NT2/D1 (cell line): Measurements from ENCODE around the gene ULK1.

Experiments used
- DNase-seq: peaks from one replicate; pipeline ENCODE4 v3.0.0-alpha.2; 2011; ENCODE audit warnings: low read depth, low spot score
- H3K27me3 ChIP-seq: 2 replicates; pipeline ENCODE4 v1.6.0; 2011; ENCODE audit warnings: mild to moderate bottlenecking; ENCODE audit not compliant: insufficient read length, insufficient read depth
- H3K36me3 ChIP-seq: 2 replicates; pipeline ENCODE4 v1.6.1; 2011; ENCODE audit warnings: mild to moderate bottlenecking, low read length, mixed read lengths; ENCODE audit not compliant: insufficient read depth, insufficient read length
- H3K4me1 ChIP-seq: 2 replicates; pipeline ENCODE4 v1.5.1; 2011; ENCODE audit not compliant: insufficient read depth, insufficient read length
- H3K4me3 ChIP-seq: 2 replicates; pipeline ENCODE4 v1.5.1; 2011; ENCODE audit warnings: low read depth; ENCODE audit not compliant: insufficient read length
- H3K9ac ChIP-seq: 2 replicates; pipeline ENCODE4 v1.6.0; 2011; ENCODE audit warnings: low read depth; ENCODE audit not compliant: insufficient read length
- H3K9me3 ChIP-seq: 2 replicates; pipeline ENCODE4 v1.5.1; 2011; ENCODE audit warnings: mild to moderate bottlenecking, low read length; ENCODE audit not compliant: insufficient read depth
- SUZ12 ChIP-seq: IDR thresholded peaks from 2 replicates; pipeline ENCODE4 v1.6.1; 2011; ENCODE audit not compliant: insufficient read length, insufficient read depth; ENCODE audit errors: extremely low read depth
- YY1 ChIP-seq: IDR thresholded peaks from 2 replicates; pipeline ENCODE4 v1.6.1; 2011; ENCODE audit not compliant: insufficient read length, insufficient read depth
- ZNF274 ChIP-seq: IDR thresholded peaks from 2 replicates; pipeline ENCODE4 v1.6.1; 2011; ENCODE audit warnings: mild to moderate bottlenecking, low read depth, low read length

Gene ULK1

DNA sequence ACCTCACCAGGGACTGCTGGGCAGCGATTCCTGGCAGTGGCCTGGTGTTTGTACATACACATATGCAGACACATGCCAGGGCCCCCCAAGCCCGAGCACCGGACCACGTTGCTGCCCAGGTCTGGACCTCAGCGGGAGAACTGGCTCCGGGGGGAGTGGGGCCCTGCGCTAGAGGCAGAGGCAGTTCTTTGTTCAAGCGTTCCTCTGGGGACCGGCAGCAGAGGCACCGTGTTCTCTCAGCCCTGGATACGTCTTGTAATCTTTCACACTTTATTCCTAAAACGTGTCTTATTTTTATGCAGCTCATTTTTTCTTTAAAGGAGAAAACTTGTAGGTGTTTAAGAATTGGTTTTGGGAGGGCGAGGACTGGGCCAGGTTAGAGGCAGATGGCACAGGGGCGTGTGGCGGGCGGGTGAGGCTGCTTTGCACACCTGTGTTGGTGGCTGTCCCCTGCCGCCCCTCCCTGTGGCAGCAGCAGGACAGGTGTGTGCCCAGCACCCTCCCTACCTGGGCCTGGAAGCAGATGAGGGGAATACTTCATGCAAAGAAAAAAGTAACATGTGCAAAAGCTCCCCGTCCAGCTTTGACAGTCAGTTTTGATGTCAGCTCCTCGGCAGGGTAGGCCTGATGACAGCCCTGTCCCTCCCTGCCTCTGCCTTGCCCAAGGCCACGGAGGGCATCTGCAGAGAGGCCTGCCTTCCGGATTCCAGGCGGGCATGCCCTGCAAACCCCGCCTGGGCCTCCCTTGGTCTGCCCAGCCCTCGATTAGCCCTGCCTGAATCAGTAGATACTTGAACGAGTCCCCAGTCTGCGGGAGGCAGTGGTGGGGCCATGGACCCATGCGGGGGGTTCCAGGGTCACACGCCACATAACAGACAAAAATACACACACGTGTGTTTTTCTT lies 27.7 kb downstream of the ULK1 start:
- Histone ChIP-seq H3K27me3 (no peaks in the 10 kb centered on the region), H3K9ac (no peak overlapping the region), H3K4me3 (no peak overlapping the region), H3K36me3 (peaks cover 48% of the 10 kb centered on the region), H3K4me1 (no peaks in the 10 kb centered on the region), H3K9me3 (peaks cover 5% of the 10 kb centered on the region; the same call in 1 of the 2 replicates)
- no peak for DNase-seq
- no peak for TF ChIP-seq ZNF274

- Histone ChIP-seq H3K27me3 (no peaks in the 10 kb centered on the region), H3K9me3 (peaks cover 11% of the 10 kb centered on the region; the same call in 1 of the 2 replicates), H3K9ac (no peak overlapping the region), H3K4me1 (peaks cover 4% of the 10 kb centered on the region), H3K4me3 (no peak overlapping the region), H3K36me3 (peaks cover 45% of the 10 kb centered on the region)
- no peak for TF ChIP-seq ZNF274
- DNase-seq: no peak
Measured at GRCh38 chr12:131922772-131923171, 28.4 kb downstream of the ULK1 start.

- H3K9ac ChIP-seq: no peak overlapping the region
- TF ChIP-seq ZNF274 (no peak), SUZ12 (no peak), YY1 (no peak)
- peaks cover 5% of the 10 kb centered on the region for H3K4me1 ChIP-seq
- H3K4me3 ChIP-seq: no peak overlapping the region
- H3K27me3 ChIP-seq: no peaks in the 10 kb centered on the region
- H3K36me3 ChIP-seq: peaks cover 41% of the 10 kb centered on the region
- peaks cover 11% of the 10 kb centered on the region; the same call in 1 of the 2 replicates for H3K9me3 ChIP-seq
- no peak for DNase-seq
Measured at GRCh38 chr12:131923260-131923659, 28.8 kb downstream of the ULK1 start.

GRCh38 chr12:131927110-131928079 lies 33.0 kb downstream of the ULK1 start:
- no peak overlapping the region for H3K4me3 ChIP-seq
- peaks cover 8% of the 10 kb centered on the region for H3K4me1 ChIP-seq
- H3K9ac ChIP-seq: peak overlapping the region; percentile 95
- H3K27me3 ChIP-seq: no peaks in the 10 kb centered on the region
- TF ChIP-seq YY1 (no peak), SUZ12 (no peak), ZNF274 (no peak)
- peaks cover 32% of the 10 kb centered on the region for H3K36me3 ChIP-seq
- peaks cover 11% of the 10 kb centered on the region; the same call in 1 of the 2 replicates for H3K9me3 ChIP-seq
- no peak for DNase-seq

- no peak for TF ChIP-seq YY1
- TF ChIP-seq SUZ12: no peak
- TF ChIP-seq ZNF274: no peak
- H3K4me1 ChIP-seq: peaks cover 8% of the 10 kb centered on the region
- peaks cover 11% of the 10 kb centered on the region; the same call in 1 of the 2 replicates for H3K9me3 ChIP-seq
- H3K9ac ChIP-seq: peak overlapping the region; percentile 95
- DNase-seq: no peak
- H3K4me3 ChIP-seq: peak overlapping the region; percentile 57
- H3K27me3 ChIP-seq: no peaks in the 10 kb centered on the region
- peaks cover 34% of the 10 kb centered on the region for H3K36me3 ChIP-seq
Measured at GRCh38 chr12:131928080-131928710, 33.8 kb downstream of the ULK1 start.

DNA sequence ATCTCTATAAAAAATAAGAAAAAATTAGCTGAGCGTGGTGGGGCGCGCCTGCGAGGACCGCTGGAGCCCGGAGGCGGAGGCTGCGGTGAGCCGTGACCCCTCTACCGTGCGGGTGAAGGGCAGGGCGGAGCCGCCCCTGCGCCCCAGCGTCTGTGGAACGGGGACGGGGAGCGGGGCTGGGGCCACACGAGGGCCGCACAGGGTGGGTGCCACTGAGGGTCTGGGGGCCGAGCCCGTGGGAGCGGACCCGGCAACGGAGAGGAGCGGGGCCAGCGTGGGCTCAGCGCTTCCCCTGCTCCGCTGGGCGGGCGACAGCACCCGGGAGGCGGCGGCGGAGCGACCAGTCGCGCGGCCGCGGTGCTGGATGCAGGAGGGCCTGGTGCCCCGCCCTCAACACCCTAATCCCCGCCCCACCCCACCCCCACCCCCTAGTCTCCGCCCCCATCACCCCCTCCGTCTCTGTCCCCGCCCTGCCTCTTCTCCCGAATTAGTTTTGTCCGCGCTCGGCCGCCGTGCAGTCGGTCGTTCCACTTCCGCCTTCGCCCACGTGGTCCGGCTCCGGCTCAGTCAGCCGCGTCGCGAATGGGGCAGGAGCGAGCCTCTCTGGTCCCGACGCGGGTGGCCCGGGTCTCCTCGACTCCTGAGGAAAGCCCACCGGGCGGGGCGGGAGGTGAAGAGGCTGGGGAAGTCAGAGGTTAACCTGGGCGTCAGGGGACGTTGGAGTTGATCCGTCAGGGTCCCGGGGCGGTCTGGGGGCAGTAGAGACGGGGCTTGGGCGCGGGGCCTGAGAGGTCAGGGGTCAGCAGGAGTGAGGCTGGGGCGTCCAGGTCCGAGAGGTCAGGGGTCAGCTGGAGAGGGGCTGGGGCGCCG lies 34.5 kb downstream of the ULK1 start, which contains the start of gene PUS1:
PUS1 (plus strand) TSS at position 566 of the 870 bp plus-strand sequence. CDS start 447 bp downstream, outside the sequence.
- no peaks in the 10 kb centered on the region for H3K27me3 ChIP-seq
- peaks cover 8% of the 10 kb centered on the region for H3K4me1 ChIP-seq
- TF ChIP-seq ZNF274: no peak
- TF ChIP-seq YY1: no peak
- TF ChIP-seq SUZ12: no peak
- H3K4me3 ChIP-seq: peak within 1 kb of the TSS; percentile 98
- peak; percentile 86 for DNase-seq
- peak within 1 kb of the TSS; percentile 95 for H3K9ac ChIP-seq
- peaks cover 11% of the 10 kb centered on the region; the same call in 1 of the 2 replicates for H3K9me3 ChIP-seq
- H3K36me3 ChIP-seq: peaks cover 42% of the 10 kb centered on the region
